Right lobe of liver (tissue), 4 donors: ENCODE results near the gene RFPL1.

Experiments
- CTCF ChIP-seq, 4 donors: fragments of 200-600 bp in 3 of 4; fragments of 450-650 bp in 1 of 4; IDR thresholded peaks; one replicate each; pipeline versions ENCODE4 v1.5.1 to v1.8.0; 2016 to 2022; ENCODE audit warnings: antibody characterized with exemption in 4 of 4, mild to moderate bottlenecking in 2 of 4
- POLR2A ChIP-seq: fragments of 450-650 bp; IDR thresholded peaks from one replicate; pipeline ENCODE4 v1.6.1; 2017; ENCODE audit warnings: antibody characterized with exemption, mild to moderate bottlenecking
- donor health status: DM: no; HTN: no; CAD: no.
- donor health status: DM: no; HTN: no; CAD: no.
- donor health status: DM: no; HTN: yes; CAD: no.

DNA sequence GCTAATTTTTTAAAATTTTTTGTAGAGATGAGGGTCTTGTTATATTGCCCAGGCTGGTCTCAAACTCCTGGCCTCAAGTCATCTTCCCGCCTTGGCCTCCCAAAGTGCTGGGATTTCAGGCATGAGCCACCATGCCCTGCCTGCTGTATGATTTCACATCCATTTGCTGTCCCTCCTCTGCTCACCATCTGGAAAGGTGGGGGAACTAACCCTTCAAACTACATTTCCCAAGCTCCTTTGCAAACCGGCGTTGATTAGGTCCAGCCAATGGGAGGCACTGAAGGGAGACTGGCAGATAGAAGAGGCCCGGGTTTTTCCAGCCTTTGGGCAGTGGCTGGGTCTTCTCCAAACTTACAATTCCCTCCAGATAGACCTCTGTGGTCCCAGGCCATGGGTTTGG is 19.3 kb downstream of the RFPL1 start:
- TF ChIP-seq CTCF (IDR thresholded peaks at IDR 0.05) (no peak), POLR2A (no peak)
